ENCODE measurements around the gene KRTAP4-2.
"Not testable (repeated sequence)": the region's sequence is repeated elsewhere in the genome, so short reads cannot be mapped to it uniquely, and the experiment has no call there.

Gene KRTAP4-2

DNA sequence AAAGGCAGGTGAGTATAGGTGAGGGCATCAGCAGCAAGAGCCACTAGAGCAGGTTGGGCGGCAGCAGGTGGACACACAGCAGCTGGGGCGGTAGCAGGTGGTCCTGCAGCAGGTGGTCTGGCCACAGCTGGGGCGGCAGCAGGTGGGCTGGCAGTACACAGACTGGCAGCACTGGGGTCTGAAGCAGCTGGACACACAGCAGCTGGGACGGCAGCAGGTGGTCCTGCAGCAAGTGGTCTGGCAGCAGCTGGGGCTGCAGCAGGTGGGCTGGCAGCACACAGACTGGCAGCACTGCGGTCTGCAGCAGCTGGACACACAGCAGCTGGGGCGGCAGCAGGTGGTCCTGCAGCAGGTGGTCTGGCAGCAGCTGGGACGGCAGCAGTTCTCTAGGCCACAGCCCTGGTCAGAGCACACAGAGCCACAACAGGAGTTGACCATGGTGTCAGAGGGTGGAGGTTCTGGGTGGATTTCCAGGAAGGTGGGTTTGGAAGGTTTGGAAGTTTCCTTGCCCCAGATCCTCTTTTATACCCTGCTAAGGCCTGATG lies at the start of gene KRTAP4-2:
KRTAP4-2 (minus strand) TSS at position 495 of the 545 bp plus-strand sequence; CDS start at position 438, 57 bp downstream.
- Histone ChIP-seq H3K27me3 (ENCODE audit: insufficient read depth, low read length, poor library complexity) (peaks cover 15% of the 10 kb centered on the region), H4K20me1 (ENCODE audit: insufficient read depth, low read length) (no peaks in the 10 kb centered on the region), H2AFZ (ENCODE audit: low read depth, low read length) (no peak within 1 kb of the TSS), H3K4me2 (ENCODE audit: insufficient read depth, low read length) (no peak within 1 kb of the TSS), H3K36me3 (ENCODE audit: insufficient read depth, low read length) (no peaks in the 10 kb centered on the region), H3K9ac (ENCODE audit: low read depth, low read length) (no peak within 1 kb of the TSS), H3K4me3 (ENCODE audit: low read depth in 1 of 2, low read length in 2 of 2) (no peak within 1 kb of the TSS), H3K9me3 (ENCODE audit: insufficient read depth, low read length, severe bottlenecking) (no peaks in the 10 kb centered on the region), H3K79me2 (ENCODE audit: insufficient read depth, low read length) (no peaks in the 10 kb centered on the region), H3K4me1 (ENCODE audit: insufficient read depth, low read length) (no peaks in the 10 kb centered on the region), H3K27ac (ENCODE audit: low read length) (no peak within 1 kb of the TSS)
- no peak for ATAC-seq (ENCODE audit: insufficient read depth, low read depth)
- no peak for DNase-seq
- TF ChIP-seq CTCF (IDR thresholded peaks at IDR 0.05; ENCODE audit: borderline replicate concordance, extremely low read depth, low read length, poor library complexity, severe bottlenecking) (no peak), EZH2 (IDR thresholded peaks at IDR 0.05; ENCODE audit: borderline replicate concordance, low read depth, low read length, severe bottlenecking) (no peak)

GRCh38 chr17:41226598-41227095 lies 48.6 kb upstream of the KRTAP4-2 start, which contains the start of gene KRTAP9-2:
Gene KRTAP9-2, plus strand, starts transcription at chr17:41226648. Its CDS starts 7 bp downstream, at chr17:41226655.
- not testable (repeated sequence) for ATAC-seq (ENCODE audit: insufficient read depth, low read depth); H3K4me1 ChIP-seq (ENCODE audit: insufficient read depth, low read length); H3K9me3 ChIP-seq (ENCODE audit: insufficient read depth, low read length, severe bottlenecking); H3K27me3 ChIP-seq (ENCODE audit: insufficient read depth, low read length, poor library complexity); H3K79me2 ChIP-seq (ENCODE audit: insufficient read depth, low read length); H3K36me3 ChIP-seq (ENCODE audit: insufficient read depth, low read length); H3K9ac ChIP-seq (ENCODE audit: low read depth, low read length); H3K4me3 ChIP-seq (ENCODE audit: low read depth in 1 of 2, low read length in 2 of 2); H3K27ac ChIP-seq (ENCODE audit: low read length); H3K4me2 ChIP-seq (ENCODE audit: insufficient read depth, low read length); H4K20me1 ChIP-seq (ENCODE audit: insufficient read depth, low read length); DNase-seq; H2AFZ ChIP-seq (ENCODE audit: low read depth, low read length)

- Histone ChIP-seq H3K4me2 (ENCODE audit: insufficient read depth, low read length) (no peak overlapping the region), H3K4me3 (ENCODE audit: low read depth in 1 of 2, low read length in 2 of 2) (no peak overlapping the region), H4K20me1 (ENCODE audit: insufficient read depth, low read length) (no peaks in the 10 kb centered on the region), H3K79me2 (ENCODE audit: insufficient read depth, low read length) (no peaks in the 10 kb centered on the region), H3K36me3 (ENCODE audit: insufficient read depth, low read length) (no peaks in the 10 kb centered on the region), H3K27ac (ENCODE audit: low read length) (no peak overlapping the region), H3K27me3 (ENCODE audit: insufficient read depth, low read length, poor library complexity) (peaks cover 10% of the 10 kb centered on the region), H3K9ac (ENCODE audit: low read depth, low read length) (no peak overlapping the region), H2AFZ (ENCODE audit: low read depth, low read length) (no peak overlapping the region), H3K9me3 (ENCODE audit: insufficient read depth, low read length, severe bottlenecking) (no peaks in the 10 kb centered on the region), H3K4me1 (ENCODE audit: insufficient read depth, low read length) (no peaks in the 10 kb centered on the region)
- ATAC-seq (ENCODE audit: insufficient read depth, low read depth) (no peak), DNase-seq (no peak)
- TF ChIP-seq CTCF (IDR thresholded peaks at IDR 0.05; ENCODE audit: borderline replicate concordance, extremely low read depth, low read length, poor library complexity, severe bottlenecking) (no peak), EZH2 (IDR thresholded peaks at IDR 0.05; ENCODE audit: borderline replicate concordance, low read depth, low read length, severe bottlenecking) (no peak)
Measured at GRCh38 chr17:41226051-41226450, 48.0 kb upstream of the KRTAP4-2 start.

- Histone ChIP-seq H3K79me2 (ENCODE audit: insufficient read depth, low read length) (no peaks in the 10 kb centered on the region), H3K9me3 (ENCODE audit: insufficient read depth, low read length, severe bottlenecking) (no peaks in the 10 kb centered on the region), H3K4me1 (ENCODE audit: insufficient read depth, low read length) (no peaks in the 10 kb centered on the region), H3K4me2 (ENCODE audit: insufficient read depth, low read length) (no peak overlapping the region), H3K36me3 (ENCODE audit: insufficient read depth, low read length) (no peaks in the 10 kb centered on the region), H3K4me3 (ENCODE audit: low read depth in 1 of 2, low read length in 2 of 2) (no peak overlapping the region), H3K9ac (ENCODE audit: low read depth, low read length) (no peak overlapping the region), H3K27ac (ENCODE audit: low read length) (no peak overlapping the region), H2AFZ (ENCODE audit: low read depth, low read length) (no peak overlapping the region), H3K27me3 (ENCODE audit: insufficient read depth, low read length, poor library complexity) (peaks cover 10% of the 10 kb centered on the region), H4K20me1 (ENCODE audit: insufficient read depth, low read length) (no peaks in the 10 kb centered on the region)
- ATAC-seq (ENCODE audit: insufficient read depth, low read depth), result no peak
- TF ChIP-seq CTCF (IDR thresholded peaks at IDR 0.05; ENCODE audit: borderline replicate concordance, extremely low read depth, low read length, poor library complexity, severe bottlenecking) (no peak), EZH2 (IDR thresholded peaks at IDR 0.05; ENCODE audit: borderline replicate concordance, low read depth, low read length, severe bottlenecking) (no peak)
- DNase-seq, result no peak
Measured at GRCh38 chr17:41223821-41224220, 45.8 kb upstream of the KRTAP4-2 start.
